ENCODE measurements around the gene TNFRSF12A. TPM values are rescaled to one million over a fixed set of nuclear protein-coding genes. Genes with fewer than 3 reads are reported as not detected.
A peak's percentile ranks its signal among the peaks of the same experiment; 100 is the strongest.
"Not testable (repeated sequence)": the region's sequence is repeated elsewhere in the genome, so short reads cannot be mapped to it uniquely, and the experiment has no call there.

Gene TNFRSF12A
- total RNA-seq, 1 donor from 2014 or later, result 74.9 TPM

DNA sequence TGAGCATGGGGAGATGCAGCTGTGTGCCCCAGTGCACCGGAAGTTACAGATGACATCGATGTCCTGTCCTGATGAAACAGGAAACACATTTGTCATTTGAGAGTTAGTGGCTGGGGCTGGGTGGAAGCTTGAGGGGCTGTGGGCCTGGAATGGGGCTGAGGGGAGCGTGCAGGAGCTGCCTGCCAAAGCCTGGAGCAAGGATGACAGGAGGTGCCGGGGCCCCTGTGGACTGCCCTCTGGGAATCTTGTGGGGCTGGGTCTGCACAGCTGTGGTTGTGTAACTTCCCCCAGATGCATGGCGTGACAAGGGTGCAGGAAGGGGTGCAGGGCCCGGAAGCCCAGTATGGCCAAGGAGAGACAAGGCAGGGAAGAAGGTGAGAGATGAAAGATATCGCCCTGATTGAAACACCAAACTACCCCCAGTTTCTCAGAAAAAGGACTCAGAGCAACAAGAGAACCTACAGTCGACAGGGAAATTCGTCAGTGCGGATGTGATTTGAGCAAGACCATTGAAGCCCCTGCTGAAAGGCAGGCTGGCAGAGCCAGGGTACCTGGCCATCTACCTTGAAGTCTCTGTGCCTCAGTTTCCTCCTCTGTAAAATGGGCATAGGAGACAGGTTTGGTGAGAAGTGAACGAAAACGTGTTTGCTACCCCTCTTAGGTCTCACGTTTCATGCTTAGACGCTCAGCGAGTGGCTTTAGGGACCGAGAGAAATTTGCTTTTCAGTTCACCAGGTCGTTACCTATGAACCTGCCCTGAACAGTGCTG, 35.0 kb downstream of the TNFRSF12A start:
- H3K4me1 ChIP-seq, result peaks cover 20% of the 10 kb centered on the region
- H3K27me3 ChIP-seq, result no peaks in the 10 kb centered on the region
- no peak for ATAC-seq
- no peaks in the 10 kb centered on the region for H3K9me3 ChIP-seq
- H3K27ac ChIP-seq, result no peak overlapping the region
- TF ChIP-seq CTCF (IDR thresholded peaks at IDR 0.05), result no peak
- H3K4me3 ChIP-seq, result no peak overlapping the region
- no peaks in the 10 kb centered on the region for H3K36me3 ChIP-seq
- DNase-seq, result no peak
- intact Hi-C loops (cut with DNase I), result no loop called here

DNA sequence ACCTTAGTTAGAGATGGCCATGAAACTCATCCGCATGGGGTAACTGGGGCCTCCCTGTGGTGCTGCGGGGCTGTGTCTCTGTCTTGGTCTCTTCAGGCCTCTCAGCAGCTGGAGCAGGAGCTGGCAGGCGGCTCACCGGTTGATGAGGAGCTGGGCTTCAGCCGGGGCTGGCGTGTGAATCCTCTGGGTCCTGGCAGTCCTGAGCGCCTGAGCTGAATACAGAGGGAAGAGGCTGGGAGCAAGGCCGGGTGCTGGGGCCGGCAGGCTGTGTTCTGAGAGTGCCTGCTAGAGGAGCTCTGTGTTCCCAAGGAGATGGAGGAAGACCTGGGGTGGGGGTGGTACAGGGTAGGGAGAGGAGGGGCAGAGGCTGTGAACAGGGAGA, 35.6 kb downstream of the TNFRSF12A start:
- H3K4me1 ChIP-seq, result peaks cover 20% of the 10 kb centered on the region
- H3K27me3 ChIP-seq; H3K27ac ChIP-seq; DNase-seq; H3K36me3 ChIP-seq; ATAC-seq; H3K9me3 ChIP-seq; H3K4me3 ChIP-seq; intact Hi-C loops (cut with DNase I): not testable (repeated sequence)

- Histone ChIP-seq H3K27me3 (no peaks in the 10 kb centered on the region), H3K27ac (no peak overlapping the region), H3K9me3 (no peaks in the 10 kb centered on the region), H3K4me1 (peaks cover 20% of the 10 kb centered on the region), H3K36me3 (no peaks in the 10 kb centered on the region), H3K4me3 (no peak overlapping the region)
- TF ChIP-seq CTCF (IDR thresholded peaks at IDR 0.05), result no peak
- intact Hi-C loops (cut with DNase I), result no loop called here
- DNase-seq (no peak), ATAC-seq (no peak)
Observed at GRCh38 chr16:3056336-3057180, 36.4 kb downstream of the TNFRSF12A start.

DNA sequence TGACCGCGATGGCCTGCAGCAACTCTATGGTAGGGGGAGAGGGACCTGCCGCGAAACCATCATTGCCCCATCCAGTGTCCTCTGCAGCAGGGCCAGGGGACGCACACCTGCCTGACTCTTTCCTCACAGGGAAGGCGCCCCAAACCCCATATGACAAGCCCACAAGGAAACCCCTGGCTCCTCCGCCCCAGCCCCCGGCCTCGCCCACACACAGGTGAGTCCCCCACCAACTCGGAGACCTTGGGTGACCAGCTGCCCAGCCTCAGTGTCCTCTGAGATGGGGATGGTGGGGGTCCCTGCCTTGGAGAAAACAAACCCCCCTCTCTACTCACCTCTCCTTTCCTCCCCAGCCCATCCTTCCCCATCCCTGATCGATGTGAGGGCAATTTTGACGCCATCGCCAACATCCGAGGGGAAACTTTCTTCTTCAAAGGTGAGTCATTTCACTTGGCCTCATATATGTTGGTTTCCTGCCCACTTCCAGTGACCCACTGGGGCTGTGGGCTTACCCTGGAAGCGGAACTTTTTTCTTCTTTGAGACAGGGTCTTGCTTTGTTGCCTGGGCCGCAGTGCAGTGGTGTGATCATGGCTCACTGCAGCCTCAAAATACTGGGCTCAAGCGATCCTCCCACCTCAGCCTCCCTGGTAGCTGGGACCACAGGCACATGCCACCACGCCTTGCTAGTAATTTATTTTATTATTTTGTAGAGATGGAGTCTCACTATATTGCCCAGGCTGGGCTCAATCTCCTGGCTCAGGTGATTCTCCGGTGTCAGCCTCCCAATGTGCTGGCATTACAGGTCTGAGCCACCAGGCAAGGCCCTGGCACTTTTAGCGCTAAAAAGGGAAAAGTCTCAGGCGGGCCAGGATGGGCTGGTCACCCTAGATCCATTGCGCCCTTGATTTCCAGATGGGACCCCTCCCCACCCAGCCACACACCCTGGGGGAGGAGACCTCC, 37.3 kb downstream of the TNFRSF12A start:
- H3K36me3 ChIP-seq, result no peaks in the 10 kb centered on the region
- no peaks in the 10 kb centered on the region for H3K9me3 ChIP-seq
- DNase-seq (no peak), ATAC-seq (no peak)
- H3K27ac ChIP-seq, result no peak overlapping the region
- no peak for TF ChIP-seq CTCF (IDR thresholded peaks at IDR 0.05)
- H3K27me3 ChIP-seq, result no peaks in the 10 kb centered on the region
- intact Hi-C loops (cut with DNase I), result no loop called here
- H3K4me3 ChIP-seq, result peak overlapping the region; percentile 86
- H3K4me1 ChIP-seq, result peaks cover 20% of the 10 kb centered on the region

- Histone ChIP-seq H3K4me1 (peaks cover 20% of the 10 kb centered on the region), H3K27me3 (no peaks in the 10 kb centered on the region), H3K9me3 (no peaks in the 10 kb centered on the region), H3K4me3 (peak overlapping the region; percentile 86), H3K36me3 (no peaks in the 10 kb centered on the region), H3K27ac (peak overlapping the region; percentile 82)
- no peak for TF ChIP-seq CTCF (IDR thresholded peaks at IDR 0.05)
- ATAC-seq (peak; percentile 38), DNase-seq (peak; percentile 81)
- intact Hi-C loops (cut with DNase I), result no loop called here
Observed at GRCh38 chr16:3058139-3059030, 38.2 kb downstream of the TNFRSF12A start.
